SK-N-SH treated with all-trans-retinoic acid at 6 μM for 48 hours (cell line): ENCODE data around the gene USP49.

Source experiments
- ARNTL ChIP-seq: fragments of 450-650 bp; formaldehyde crosslinking; IDR thresholded peaks from 2 replicates; pipeline ENCODE4 v1.5.0; 2020; ENCODE audit warnings: low read depth, mild to moderate bottlenecking, moderate library complexity, borderline replicate concordance
- BACH2 ChIP-seq: fragments of 250-450 bp; sonication (Bioruptor Pico); IDR thresholded peaks from 2 replicates; pipeline ENCODE4 v1.9.0; 2021; ENCODE audit warnings: mild to moderate bottlenecking, borderline replicate concordance
- CSDC2 ChIP-seq: fragments of 250-450 bp; sonication (Bioruptor Pico); IDR thresholded peaks from 2 replicates; pipeline ENCODE4 v1.5.0; 2020; ENCODE audit warnings: mild to moderate bottlenecking, moderate library complexity
- ESRRG ChIP-seq: fragments of 250-450 bp; sonication (Bioruptor Pico); IDR thresholded peaks from 2 replicates; pipeline ENCODE4 v1.6.1; 2021; ENCODE audit warnings: mild to moderate bottlenecking
- ISL1 ChIP-seq: fragments of 250-450 bp; sonication (Bioruptor Pico); IDR thresholded peaks from 2 replicates; pipeline ENCODE4 v2.1.2; 2022; ENCODE audit warnings: mild to moderate bottlenecking, moderate library complexity
- PPARA ChIP-seq: fragments of 250-450 bp; sonication (Bioruptor Pico); IDR thresholded peaks from 2 replicates; pipeline ENCODE4 v1.5.0; 2020; ENCODE audit warnings: mild to moderate bottlenecking, borderline replicate concordance
- RARB ChIP-seq: fragments of 250-450 bp; sonication (Bioruptor Pico); IDR thresholded peaks from 2 replicates; pipeline ENCODE4 v1.8.0; 2021; ENCODE audit warnings: mild to moderate bottlenecking, moderate library complexity
- SNAI2 ChIP-seq: fragments of 250-450 bp; sonication (Bioruptor Pico); IDR thresholded peaks from 2 replicates; pipeline ENCODE4 v1.5.0; 2020; ENCODE audit warnings: mild to moderate bottlenecking, moderate library complexity
- TCF4 ChIP-seq: fragments of 250-450 bp; sonication (Bioruptor Pico); IDR thresholded peaks from 2 replicates; pipeline ENCODE4 v1.8.0; 2021; ENCODE audit warnings: mild to moderate bottlenecking, moderate library complexity, borderline replicate concordance
- ZNF565 ChIP-seq: fragments of 450-650 bp; formaldehyde crosslinking; conservative IDR thresholded peaks from 2 replicates; pipeline ENCODE4 v1.5.0; 2020; ENCODE audit warnings: low read depth, mild to moderate bottlenecking, moderate library complexity
- ZNF8 ChIP-seq: fragments of 450-650 bp; formaldehyde crosslinking; IDR thresholded peaks from 2 replicates; pipeline ENCODE4 v1.5.0; 2020; ENCODE audit warnings: mild to moderate bottlenecking, moderate library complexity
- TF ChIP-seq, protein P1 (sequence below): fragments of 250-450 bp; sonication (Bioruptor Pico); IDR thresholded peaks from 2 replicates; pipeline ENCODE4 v1.8.0; 2020; ENCODE audit warnings: mild to moderate bottlenecking, moderate library complexity, borderline replicate concordance
- TF ChIP-seq, protein P2 (sequence below): fragments of 250-450 bp; sonication (Bioruptor Pico); IDR thresholded peaks from 2 replicates; pipeline ENCODE4 v1.5.1; 2020; ENCODE audit warnings: low read depth, mild to moderate bottlenecking, moderate library complexity
- TF ChIP-seq, protein P3 (sequence below): fragments of 250-450 bp; sonication (Bioruptor Pico); IDR thresholded peaks from 2 replicates; pipeline ENCODE4 v1.8.0; 2021; ENCODE audit warnings: low read depth, mild to moderate bottlenecking, moderate library complexity, borderline replicate concordance

DNA sequence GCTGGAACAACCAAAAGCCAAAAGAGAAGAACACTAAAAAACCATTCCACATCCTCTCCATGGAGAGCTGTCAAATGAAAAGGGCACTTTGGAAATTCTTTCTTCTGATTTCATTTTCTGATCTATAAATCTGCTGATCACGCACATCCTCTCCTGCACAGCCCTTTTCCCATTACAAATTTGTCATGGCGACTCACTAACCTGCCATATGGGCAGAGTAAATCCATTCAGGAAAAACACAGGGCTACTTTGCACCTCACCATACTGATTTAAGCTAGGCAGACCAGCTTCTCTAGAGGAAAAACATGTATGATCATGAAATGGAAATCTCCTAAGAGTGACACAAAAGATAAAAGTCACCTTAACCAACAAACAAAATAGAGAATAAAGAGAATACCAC lies 81.7 kb downstream of the USP49 start:
- TF ChIP-seq, protein P1, sequence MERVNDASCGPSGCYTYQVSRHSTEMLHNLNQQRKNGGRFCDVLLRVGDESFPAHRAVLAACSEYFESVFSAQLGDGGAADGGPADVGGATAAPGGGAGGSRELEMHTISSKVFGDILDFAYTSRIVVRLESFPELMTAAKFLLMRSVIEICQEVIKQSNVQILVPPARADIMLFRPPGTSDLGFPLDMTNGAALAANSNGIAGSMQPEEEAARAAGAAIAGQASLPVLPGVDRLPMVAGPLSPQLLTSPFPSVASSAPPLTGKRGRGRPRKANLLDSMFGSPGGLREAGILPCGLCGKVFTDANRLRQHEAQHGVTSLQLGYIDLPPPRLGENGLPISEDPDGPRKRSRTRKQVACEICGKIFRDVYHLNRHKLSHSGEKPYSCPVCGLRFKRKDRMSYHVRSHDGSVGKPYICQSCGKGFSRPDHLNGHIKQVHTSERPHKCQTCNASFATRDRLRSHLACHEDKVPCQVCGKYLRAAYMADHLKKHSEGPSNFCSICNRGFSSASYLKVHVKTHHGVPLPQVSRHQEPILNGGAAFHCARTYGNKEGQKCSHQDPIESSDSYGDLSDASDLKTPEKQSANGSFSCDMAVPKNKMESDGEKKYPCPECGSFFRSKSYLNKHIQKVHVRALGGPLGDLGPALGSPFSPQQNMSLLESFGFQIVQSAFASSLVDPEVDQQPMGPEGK (CRISPR knock-in tag), result no peak
- TF ChIP-seq RARB (CRISPR knock-in tag) (no peak), ARNTL (CRISPR knock-in tag) (no peak), SNAI2 (CRISPR knock-in tag) (no peak), ZNF565 (CRISPR knock-in tag) (no peak), CSDC2 (CRISPR knock-in tag) (no peak), ESRRG (no peak), BACH2 (CRISPR knock-in tag) (no peak), PPARA (CRISPR knock-in tag) (no peak), ZNF8 (no peak), TCF4 (CRISPR knock-in tag) (no peak), ISL1 (CRISPR knock-in tag) (no peak)
- TF ChIP-seq, protein P2, sequence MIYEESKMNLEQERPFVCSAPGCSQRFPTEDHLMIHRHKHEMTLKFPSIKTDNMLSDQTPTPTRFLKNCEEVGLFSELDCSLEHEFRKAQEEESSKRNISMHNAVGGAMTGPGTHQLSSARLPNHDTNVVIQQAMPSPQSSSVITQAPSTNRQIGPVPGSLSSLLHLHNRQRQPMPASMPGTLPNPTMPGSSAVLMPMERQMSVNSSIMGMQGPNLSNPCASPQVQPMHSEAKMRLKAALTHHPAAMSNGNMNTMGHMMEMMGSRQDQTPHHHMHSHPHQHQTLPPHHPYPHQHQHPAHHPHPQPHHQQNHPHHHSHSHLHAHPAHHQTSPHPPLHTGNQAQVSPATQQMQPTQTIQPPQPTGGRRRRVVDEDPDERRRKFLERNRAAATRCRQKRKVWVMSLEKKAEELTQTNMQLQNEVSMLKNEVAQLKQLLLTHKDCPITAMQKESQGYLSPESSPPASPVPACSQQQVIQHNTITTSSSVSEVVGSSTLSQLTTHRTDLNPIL (CRISPR knock-in tag), result no peak
- TF ChIP-seq, protein P3, sequence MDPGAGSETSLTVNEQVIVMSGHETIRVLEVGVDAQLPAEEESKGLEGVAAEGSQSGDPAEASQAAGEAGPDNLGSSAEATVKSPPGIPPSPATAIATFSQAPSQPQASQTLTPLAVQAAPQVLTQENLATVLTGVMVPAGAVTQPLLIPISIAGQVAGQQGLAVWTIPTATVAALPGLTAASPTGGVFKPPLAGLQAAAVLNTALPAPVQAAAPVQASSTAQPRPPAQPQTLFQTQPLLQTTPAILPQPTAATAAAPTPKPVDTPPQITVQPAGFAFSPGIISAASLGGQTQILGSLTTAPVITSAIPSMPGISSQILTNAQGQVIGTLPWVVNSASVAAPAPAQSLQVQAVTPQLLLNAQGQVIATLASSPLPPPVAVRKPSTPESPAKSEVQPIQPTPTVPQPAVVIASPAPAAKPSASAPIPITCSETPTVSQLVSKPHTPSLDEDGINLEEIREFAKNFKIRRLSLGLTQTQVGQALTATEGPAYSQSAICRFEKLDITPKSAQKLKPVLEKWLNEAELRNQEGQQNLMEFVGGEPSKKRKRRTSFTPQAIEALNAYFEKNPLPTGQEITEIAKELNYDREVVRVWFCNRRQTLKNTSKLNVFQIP (CRISPR knock-in tag), result no peak
